ENCODE measurements around the gene SCGB1A1.

Gene SCGB1A1

DNA sequence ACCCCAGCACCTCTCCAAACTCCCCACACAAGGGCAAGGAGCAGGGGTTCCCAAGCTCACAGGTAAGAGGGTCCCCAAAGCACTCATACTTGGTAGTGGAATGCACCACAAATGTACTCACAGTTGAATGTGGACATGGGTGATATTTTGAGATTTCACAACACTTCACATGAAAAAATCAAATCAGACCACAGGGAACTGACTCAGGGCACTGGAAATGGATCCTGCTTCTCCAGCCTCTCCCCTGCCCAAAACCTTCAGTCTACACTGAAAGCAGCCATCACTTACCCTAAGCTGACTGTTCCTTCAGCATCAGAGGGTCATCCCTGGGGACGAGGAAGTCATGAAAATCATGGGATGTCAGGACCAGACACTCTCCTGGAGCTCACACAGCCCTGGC, 40.2 kb downstream of the SCGB1A1 start:
- DNase-seq (ENCODE audit: extremely low read depth, low read depth), result no peak
- TF ChIP-seq, protein P1, sequence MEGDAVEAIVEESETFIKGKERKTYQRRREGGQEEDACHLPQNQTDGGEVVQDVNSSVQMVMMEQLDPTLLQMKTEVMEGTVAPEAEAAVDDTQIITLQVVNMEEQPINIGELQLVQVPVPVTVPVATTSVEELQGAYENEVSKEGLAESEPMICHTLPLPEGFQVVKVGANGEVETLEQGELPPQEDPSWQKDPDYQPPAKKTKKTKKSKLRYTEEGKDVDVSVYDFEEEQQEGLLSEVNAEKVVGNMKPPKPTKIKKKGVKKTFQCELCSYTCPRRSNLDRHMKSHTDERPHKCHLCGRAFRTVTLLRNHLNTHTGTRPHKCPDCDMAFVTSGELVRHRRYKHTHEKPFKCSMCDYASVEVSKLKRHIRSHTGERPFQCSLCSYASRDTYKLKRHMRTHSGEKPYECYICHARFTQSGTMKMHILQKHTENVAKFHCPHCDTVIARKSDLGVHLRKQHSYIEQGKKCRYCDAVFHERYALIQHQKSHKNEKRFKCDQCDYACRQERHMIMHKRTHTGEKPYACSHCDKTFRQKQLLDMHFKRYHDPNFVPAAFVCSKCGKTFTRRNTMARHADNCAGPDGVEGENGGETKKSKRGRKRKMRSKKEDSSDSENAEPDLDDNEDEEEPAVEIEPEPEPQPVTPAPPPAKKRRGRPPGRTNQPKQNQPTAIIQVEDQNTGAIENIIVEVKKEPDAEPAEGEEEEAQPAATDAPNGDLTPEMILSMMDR (IDR thresholded peaks at IDR 0.05; ENCODE audit: low read depth, low read length), result no peak

DNA sequence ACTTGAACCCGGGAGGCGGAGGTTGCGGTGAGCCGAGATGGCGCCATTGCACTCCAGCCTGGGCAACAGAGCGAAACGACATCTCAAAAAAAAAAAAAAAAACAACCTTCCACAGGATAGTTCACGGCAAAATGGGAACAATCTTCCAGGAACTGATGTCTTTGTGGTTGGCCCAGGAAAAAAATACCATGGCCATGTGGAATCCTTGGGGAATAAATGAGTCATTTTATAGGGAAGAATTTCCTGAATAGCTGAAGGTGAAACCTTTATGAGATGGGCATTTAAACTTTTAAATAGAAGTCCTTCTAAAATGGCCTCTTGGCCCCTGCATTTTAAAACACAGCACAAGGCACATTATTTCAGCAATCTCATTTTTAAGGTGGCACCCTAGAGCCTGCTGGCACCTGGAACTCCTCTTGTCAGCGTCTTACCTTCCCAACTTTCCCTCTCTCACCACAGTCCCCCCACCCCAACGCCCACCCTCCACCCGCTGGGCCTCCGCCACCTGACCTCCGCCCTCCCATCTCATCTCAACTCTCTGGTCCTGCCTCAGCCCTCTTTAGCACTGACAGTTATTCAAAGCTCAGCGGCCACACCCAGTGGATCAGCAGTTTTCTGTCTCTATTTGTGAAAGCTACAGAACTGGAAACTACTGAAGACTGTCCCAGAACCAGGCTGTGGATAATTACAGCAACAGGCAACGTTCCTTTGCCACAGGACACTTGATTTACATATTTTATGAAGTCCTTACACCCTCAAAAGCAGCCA, 43.1 kb downstream of the SCGB1A1 start:
- TF ChIP-seq, protein P1 (IDR thresholded peaks at IDR 0.05; ENCODE audit: low read depth, low read length), result no peak
- no peak for DNase-seq (ENCODE audit: extremely low read depth, low read depth)

DNA sequence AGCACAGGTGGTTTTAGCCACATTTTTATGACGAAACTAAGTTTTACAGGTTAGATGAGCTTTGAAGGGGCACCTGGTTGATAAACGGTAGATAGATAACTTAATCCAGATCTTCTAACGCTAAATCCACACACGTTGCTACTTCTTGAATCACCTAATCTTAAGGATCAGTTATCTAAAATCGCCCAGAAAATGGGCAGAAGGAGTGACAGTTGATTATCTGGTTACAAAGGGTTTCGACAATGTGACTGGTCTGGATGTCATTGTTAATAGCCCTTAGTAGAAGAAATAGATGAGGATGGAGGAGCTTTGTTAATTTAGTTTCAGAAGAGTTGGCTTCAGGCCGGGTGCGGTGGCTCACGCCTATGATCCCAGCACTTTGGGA, 43.7 kb downstream of the SCGB1A1 start:
- no peak for DNase-seq (ENCODE audit: extremely low read depth, low read depth)
- TF ChIP-seq, protein P1 (IDR thresholded peaks at IDR 0.05; ENCODE audit: low read depth, low read length), result no peak

DNA sequence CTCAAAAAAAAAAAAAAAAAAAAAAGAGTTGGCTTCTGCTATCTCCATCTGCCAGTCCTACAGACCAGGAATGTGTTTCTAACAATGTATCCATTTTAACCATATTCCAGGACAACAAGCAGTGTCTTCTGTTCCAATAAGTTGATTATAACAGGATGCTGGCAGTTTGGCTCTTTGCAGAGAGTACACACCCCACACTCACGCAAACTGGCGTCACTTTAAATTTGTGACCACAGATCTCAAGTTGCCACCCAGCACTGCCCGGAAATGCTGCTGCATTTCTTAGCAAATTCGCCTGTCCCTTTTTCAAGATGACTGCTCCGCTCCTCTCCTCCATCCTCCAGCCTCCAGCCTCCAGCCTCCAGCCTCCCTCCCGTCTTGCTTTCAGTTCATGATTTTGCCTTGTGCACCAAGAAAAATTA, 44.3 kb downstream of the SCGB1A1 start:
- no peak for DNase-seq (ENCODE audit: extremely low read depth, low read depth)
- TF ChIP-seq, protein P1 (IDR thresholded peaks at IDR 0.05; ENCODE audit: low read depth, low read length), result no peak

DNA sequence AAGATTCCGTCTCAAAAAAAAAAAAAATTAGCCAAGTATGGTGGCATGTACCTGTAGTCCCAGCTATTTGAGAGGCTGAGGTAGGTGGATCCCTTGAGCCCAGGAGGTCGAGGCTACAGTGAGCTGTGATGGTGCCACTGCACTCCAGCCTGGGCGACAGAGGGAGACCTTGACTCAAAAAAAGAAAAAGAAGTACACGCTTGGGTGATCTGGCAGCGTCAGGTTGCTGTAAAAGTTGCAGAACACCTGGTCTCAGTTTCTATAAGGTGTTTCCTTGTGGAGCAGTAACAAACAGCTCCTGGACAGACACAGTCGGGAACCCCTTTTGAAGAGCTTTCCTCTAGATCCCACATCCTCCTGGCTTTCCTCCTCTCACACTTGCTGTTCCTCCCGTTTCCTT, 45.8 kb downstream of the SCGB1A1 start:
- TF ChIP-seq, protein P1 (IDR thresholded peaks at IDR 0.05; ENCODE audit: low read depth, low read length), result no peak
- no peak for DNase-seq (ENCODE audit: extremely low read depth, low read depth)

DNA sequence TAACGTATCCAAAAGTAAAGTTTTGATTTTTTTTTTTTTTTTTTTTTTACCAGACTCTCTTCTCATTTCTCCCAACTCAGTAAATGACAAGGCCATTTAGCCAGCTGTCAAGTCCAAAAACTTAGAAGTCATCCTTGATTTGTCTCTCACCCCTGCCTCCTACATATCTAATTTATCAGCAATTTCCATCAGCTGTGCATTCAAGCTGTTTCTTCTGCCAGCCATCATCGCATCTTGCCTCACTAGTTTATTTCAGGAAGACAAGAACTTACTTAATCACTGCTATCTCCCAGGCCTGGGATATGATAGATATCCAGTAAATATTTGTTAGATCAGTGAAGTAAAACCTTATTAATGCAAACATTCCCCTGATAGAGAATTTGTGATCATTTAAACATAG, 47.6 kb downstream of the SCGB1A1 start:
- TF ChIP-seq, protein P1 (IDR thresholded peaks at IDR 0.05; ENCODE audit: low read depth, low read length), result no peak
- DNase-seq (ENCODE audit: extremely low read depth, low read depth), result no peak

DNA sequence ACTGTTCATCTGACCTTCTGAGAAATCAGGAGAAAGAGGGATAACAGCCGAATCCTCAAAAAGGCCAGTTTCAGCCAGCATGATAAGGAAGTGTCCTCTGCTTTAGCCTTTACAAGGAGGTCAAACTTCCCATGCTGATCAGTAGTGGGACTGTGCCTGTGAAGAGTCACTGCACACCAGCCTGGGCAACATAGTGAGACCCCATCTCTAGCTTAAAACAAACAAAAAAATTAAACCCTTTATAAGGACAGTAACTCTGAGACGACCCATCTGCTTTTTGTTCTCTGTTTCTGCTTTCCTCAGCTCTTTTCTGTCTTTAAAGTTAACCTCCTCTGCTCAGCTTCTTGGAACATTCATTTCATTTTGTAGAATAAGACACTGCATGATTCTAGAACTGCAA, 49.7 kb downstream of the SCGB1A1 start:
- TF ChIP-seq, protein P1 (IDR thresholded peaks at IDR 0.05; ENCODE audit: low read depth, low read length), result no peak
- no peak for DNase-seq (ENCODE audit: extremely low read depth, low read depth)

Data from AG09319 (cell line).